GM12892 (cell line): Measurements from ENCODE around the gene SPOCK2.

Source experiments
- DNase-seq: peaks from one replicate; pipeline ENCODE4 v3.0.0; 2011; ENCODE audit not compliant: insufficient read length
- FAIRE-seq: peaks from 2 replicates; lab custom pipeline; 2011; peaks lifted over from hg19 to GRCh38; lab: Jason Lieb, UNC
- POLR2A ChIP-seq: IDR thresholded peaks from 2 replicates; pipeline ENCODE4 v1.6.1; 2011; ENCODE audit warnings: low read depth, low read length, control low read depth
- POLR2AphosphoS5 ChIP-seq: IDR thresholded peaks from 2 replicates; pipeline ENCODE4 v1.6.1; 2011; ENCODE audit warnings: low read depth, low read length, control low read depth
- TAF1 ChIP-seq: IDR thresholded peaks from 2 replicates; pipeline ENCODE4 v1.6.1; 2011; ENCODE audit warnings: low read depth, mild to moderate bottlenecking, control low read depth, low read length, borderline replicate concordance

The SPOCK2 gene

GRCh38 chr10:72093450-72093849, 5.1 kb upstream of the SPOCK2 start:
- FAIRE-seq (no peak), DNase-seq (no peak)
- TF ChIP-seq POLR2A: no peak

DNA sequence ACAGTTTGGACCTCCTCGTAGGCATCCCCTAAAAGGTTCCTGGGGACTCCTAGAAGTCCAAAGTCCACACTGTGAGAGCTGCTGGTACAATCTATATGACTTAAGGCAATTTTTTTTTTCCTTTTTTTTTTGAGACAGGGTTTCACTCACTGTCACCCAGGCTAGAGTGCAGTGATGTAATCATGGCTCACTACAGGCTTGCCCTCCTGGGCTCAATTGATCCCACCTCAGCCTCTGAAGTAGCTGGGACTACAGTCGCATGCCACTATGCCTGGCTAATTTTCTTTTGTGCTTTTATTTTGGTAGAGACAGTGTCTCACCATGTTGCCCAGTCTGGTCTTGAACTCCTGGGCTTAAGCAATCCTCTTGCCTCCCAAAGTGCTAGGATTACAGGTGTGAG, 4.6 kb upstream of the SPOCK2 start:
- FAIRE-seq (no peak), DNase-seq (no peak)
- no peak for TF ChIP-seq POLR2A
- TF ChIP-seq POLR2AphosphoS5: no peak
- TF ChIP-seq TAF1: no peak

DNA sequence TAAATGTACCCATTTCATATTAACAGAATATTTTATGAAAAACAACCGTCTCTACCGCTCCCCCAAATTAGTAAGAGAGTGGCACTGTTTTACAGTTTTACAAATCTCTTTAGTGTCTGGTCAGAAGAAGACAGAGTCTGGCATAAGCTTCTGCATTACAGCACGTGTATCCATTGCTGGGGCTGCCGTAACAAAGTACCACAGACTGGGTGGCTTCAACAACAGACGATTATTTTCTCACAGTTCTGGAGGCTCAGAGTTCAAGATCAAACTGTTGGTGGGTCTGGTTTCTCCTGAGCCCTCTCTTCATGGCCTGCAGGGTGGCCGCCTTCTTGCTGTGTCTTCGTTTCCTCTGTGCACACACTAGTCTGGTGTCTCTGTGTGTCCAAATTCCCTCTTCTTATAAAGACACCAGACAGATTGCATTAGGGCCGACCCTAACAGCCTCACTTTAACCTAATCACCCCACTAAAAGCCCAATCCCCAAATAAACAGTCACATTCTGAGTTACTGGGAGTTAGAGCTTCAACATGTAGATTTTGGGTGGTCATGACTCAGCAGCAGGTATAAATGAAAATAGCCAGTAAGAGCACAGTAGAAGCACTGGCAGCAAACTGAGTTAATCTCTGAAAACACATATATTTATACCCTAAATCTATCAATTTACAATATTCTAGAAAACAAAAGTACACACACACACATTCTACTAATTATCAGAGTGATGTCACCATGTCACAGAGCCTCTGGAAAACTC, 4.0 kb upstream of the SPOCK2 start:
- TF ChIP-seq POLR2A: no peak
- no peak for TF ChIP-seq POLR2AphosphoS5
- TF ChIP-seq TAF1: no peak

GRCh38 chr10:72090326-72090725, 2.0 kb upstream of the SPOCK2 start:
- DNase-seq (no peak), FAIRE-seq (no peak)
- no peak for TF ChIP-seq TAF1
- TF ChIP-seq POLR2A: no peak
- no peak for TF ChIP-seq POLR2AphosphoS5

More for the DNA sequence above, 4.0 kb upstream of the SPOCK2 start:
- DNase-seq (no peak), FAIRE-seq (no peak)

DNA sequence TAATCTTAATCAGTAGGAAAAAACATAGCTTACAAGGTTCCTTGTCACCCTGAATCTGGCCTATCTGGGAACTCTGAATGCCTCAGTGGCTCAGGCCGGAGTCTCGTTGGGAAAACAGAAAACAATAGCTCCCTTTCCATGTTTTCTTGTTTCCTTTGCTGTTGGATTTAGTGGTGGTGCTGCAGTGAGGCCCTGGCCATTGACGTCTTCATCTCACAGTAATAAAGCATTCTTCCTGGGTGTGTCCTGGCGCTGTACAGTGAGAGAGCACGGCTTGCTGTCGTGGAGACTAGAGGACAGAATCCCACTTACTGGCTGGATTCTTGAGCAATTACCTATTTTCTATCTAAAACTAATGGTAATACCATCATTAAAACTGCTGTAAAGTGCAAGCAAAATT, 1.3 kb upstream of the SPOCK2 start:
- FAIRE-seq: no peak
- TF ChIP-seq POLR2A (no peak), POLR2AphosphoS5 (no peak), TAF1 (no peak)
- no peak for DNase-seq

- TF ChIP-seq POLR2A (no peak), TAF1 (no peak), POLR2AphosphoS5 (no peak)
- FAIRE-seq (no peak), DNase-seq (no peak)
These were observed 681 bp upstream of the SPOCK2 start for GRCh38 chr10:72088889-72089575.

DNA sequence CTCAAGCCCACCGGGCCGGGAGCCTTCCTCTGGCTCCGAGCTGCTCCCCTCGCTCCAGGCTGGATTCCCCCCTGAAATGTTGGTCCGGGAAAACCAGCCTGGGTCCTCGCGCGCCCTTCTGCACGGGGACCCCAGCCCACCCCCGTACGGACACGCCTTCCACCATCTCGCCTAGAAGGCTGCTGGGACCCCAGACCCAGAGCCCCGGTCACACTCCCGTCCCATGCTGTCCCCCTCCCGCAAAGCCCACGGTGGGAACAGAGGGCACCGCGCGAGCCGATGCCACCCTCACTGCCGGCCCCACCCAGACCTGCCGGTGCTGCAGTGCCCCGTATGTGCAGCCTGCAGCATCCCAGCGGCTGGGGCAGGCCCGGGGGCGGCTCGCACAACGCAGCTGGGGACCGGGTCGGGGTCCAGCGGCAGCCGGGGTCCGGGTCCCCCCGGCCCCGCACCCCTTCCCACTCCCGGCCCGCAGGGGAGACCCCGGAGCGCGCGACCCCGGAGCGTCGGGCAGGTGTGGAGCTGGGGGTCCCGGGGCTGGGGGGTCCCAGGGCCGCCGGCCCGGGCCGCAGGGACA, 871 bp downstream of the SPOCK2 start:
- FAIRE-seq (no peak), DNase-seq (peak; percentile 59)
- TF ChIP-seq POLR2A (no peak), TAF1 (no peak), POLR2AphosphoS5 (no peak)

GRCh38 chr10:72086466-72087391, 1.6 kb downstream of the SPOCK2 start:
- no peak for TF ChIP-seq TAF1
- no peak for TF ChIP-seq POLR2A
- no peak for TF ChIP-seq POLR2AphosphoS5
- DNase-seq: peak; percentile 64
- peak; percentile 61 for FAIRE-seq

- FAIRE-seq (no peak), DNase-seq (no peak)
- no peak for TF ChIP-seq POLR2A
- no peak for TF ChIP-seq POLR2AphosphoS5
- no peak for TF ChIP-seq TAF1
These were observed 2.4 kb downstream of the SPOCK2 start for GRCh38 chr10:72085864-72086465.

GRCh38 chr10:72085166-72085565, 3.2 kb downstream of the SPOCK2 start:
- no peak for DNase-seq
- FAIRE-seq: no peak
- TF ChIP-seq POLR2AphosphoS5 (no peak), POLR2A (no peak), TAF1 (no peak)

GRCh38 chr10:72083790-72084459, 4.4 kb downstream of the SPOCK2 start:
- DNase-seq: no peak
- TF ChIP-seq POLR2A (no peak), POLR2AphosphoS5 (no peak), TAF1 (no peak)
- no peak for FAIRE-seq
